Activated naive CD4-positive, alpha-beta T cell treated with Interleukin-2 at 50 U/mL for 16 hours (primary cell): Measurements from ENCODE around the gene POPDC3.

Experiments
- DNase-seq: peaks from one replicate; pipeline ENCODE4 v3.0.0-alpha.2; 2020

POPDC3 gene

DNA sequence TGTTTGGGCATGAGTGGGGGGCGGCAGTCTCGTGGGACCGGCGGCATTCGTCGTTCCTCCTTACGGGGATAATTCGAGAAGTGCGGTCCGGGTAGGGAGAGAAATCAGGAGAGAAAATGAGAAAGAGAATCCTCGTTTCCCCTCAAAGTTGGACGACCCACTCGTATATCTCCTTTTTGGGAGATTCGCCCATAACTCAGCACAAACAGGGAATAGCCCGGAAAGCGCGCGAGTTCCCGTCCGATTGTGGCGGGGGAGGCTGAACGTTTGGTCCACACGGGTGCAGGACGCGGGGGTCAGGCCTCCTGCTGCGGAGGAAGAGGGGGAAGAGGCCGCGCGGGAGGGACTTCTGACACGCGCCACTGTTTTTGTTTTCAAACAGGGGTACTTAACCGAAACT is 42.4 kb downstream of the POPDC3 start:
- DNase-seq: no peak

- peak; percentile 5 for DNase-seq
Measured at GRCh38 chr6:105136431-105137350, 43.1 kb downstream of the POPDC3 start.

DNA sequence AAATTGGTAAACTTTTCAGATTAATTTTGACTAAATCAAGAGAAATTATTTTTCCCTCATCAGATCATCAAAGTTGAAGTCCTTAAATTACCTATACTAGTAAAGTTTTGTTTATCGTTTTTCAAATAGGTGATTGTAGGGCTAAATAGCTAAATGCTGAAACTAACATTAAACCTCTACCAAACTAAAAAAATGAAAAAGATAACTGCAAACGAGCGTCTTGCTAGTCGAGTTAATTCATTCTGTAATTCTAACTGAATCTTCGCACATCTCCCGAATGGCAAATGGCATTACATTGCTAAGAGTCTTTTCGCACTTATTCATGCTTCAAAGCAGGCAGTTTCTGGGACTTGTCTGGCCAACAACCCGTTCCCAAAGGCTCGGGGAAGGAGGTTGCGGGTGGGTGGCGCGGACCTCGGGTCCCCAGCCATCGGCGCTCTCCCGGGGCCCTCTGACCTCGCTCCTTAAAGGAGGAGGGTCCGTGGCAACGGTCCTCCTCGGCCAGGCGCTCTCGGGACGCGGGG is 43.8 kb downstream of the POPDC3 start:
- no peak for DNase-seq

DNA sequence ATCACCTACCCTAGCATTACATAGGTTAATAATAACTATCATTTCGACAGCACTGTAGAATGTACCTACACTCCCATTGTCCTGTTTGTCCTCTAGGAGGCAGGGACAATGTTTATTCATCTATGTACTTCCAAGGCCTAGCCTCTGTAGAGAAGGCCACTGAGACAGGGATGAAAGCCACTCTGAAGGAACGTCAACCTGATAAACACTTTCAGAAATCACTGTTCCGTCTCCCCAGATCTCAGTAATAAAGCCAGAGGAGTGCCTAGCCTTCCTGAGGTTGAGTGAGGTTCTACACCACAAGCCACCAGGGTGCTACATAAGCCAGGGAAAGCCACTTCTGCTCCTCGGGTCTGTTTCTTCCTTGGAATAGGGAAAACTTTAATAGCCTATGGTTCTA is 44.8 kb downstream of the POPDC3 start:
- no peak for DNase-seq

DNA sequence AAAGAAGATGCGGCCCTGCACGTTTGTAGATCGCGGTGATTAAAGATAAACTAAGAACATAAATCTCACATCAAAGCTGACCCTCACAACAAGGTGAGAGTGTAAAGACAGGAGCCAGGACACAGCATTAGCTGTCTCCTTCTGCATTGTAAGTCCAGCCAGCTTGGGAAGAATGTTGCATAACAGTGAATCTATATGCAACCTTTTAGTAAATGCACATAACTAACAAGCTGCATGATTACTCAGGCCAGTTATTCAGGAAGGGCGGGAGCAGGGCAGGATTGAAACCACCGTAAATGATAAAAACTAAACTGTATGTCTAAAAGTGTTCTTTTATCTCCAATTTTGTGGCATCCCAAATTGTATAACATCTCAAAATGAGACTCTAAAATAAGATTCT is 57.1 kb downstream of the POPDC3 start:
- no peak for DNase-seq

- DNase-seq: no peak
Measured at GRCh38 chr6:105121981-105122380, 57.8 kb downstream of the POPDC3 start.

DNA sequence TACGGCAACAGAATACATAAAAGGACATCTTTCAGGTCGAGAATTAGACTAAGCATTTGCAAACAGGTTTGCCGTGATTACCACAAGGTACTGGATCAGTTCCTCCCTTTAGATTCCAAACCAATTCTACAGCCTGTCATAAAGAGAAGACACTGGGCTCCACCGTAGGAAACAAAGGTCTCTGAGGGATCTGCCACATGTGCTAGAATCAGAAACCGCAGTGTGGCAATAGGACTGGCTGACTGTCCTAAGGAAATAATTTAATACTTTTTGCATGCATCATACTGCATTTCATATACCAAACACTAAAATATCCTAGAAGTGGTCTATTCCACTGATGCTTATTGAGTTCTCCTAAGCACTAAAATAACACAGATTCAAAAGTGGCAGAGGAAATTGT is 59.2 kb downstream of the POPDC3 start:
- DNase-seq: no peak

GRCh38 chr6:105116150-105116549 is 63.7 kb downstream of the POPDC3 start:
- DNase-seq: no peak

- DNase-seq: no peak
Measured at GRCh38 chr6:105113422-105113821, 66.4 kb downstream of the POPDC3 start.

DNA sequence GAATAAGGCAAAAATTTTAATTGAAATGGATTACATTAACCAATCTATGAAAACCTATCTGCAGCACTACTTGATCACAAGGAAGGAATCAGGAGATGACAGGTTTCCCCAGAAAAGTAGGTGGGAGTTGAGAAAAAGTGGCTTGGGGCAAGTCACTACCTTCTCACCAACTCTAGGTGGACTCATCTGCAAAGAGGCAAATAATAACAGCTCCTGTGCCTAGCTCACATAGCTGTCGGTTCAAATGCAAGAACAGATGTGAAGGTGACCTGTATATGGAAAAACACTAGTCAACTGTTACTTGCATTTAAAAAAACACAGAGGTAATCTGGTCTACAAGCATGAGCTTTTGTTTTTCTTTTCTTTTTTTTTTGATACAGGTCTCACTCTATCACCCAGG is 67.2 kb downstream of the POPDC3 start:
- no peak for DNase-seq

DNA sequence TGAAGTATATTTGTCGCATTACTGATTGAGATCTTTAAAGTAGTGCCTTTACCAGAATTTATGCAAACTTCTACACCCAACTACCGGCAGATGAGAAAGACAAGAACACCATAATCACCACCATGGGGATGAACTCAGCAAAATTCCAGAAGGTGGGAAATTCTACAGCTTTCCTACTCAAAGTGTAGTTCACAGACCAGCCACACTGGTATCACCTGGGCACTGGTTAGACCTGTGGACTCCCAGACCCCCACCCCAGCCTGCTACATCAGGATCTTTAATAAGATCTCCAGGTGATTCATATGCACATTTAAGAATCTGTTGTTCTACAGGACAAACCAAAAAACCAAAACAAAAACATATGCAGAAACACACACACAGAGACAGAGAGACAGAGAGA is 67.9 kb downstream of the POPDC3 start:
- no peak for DNase-seq

DNA sequence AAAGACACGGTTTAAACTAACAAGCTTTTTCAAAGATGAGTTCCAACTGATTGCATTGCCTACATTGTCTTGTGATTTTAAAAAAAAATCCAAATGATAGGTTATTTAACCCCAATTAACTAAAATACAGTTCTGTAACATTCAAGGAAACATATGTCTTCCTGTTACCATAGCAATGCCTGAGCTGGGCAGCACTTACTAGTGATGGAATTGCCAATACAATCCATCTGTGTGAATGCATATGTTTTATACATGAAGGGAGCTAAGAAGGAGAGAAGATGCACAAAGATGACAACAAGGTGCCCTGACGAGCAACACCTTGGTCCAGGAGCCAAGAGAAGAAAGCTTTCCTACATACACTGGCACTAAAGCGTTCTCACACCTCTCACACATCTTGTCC is 68.7 kb downstream of the POPDC3 start:
- no peak for DNase-seq

DNA sequence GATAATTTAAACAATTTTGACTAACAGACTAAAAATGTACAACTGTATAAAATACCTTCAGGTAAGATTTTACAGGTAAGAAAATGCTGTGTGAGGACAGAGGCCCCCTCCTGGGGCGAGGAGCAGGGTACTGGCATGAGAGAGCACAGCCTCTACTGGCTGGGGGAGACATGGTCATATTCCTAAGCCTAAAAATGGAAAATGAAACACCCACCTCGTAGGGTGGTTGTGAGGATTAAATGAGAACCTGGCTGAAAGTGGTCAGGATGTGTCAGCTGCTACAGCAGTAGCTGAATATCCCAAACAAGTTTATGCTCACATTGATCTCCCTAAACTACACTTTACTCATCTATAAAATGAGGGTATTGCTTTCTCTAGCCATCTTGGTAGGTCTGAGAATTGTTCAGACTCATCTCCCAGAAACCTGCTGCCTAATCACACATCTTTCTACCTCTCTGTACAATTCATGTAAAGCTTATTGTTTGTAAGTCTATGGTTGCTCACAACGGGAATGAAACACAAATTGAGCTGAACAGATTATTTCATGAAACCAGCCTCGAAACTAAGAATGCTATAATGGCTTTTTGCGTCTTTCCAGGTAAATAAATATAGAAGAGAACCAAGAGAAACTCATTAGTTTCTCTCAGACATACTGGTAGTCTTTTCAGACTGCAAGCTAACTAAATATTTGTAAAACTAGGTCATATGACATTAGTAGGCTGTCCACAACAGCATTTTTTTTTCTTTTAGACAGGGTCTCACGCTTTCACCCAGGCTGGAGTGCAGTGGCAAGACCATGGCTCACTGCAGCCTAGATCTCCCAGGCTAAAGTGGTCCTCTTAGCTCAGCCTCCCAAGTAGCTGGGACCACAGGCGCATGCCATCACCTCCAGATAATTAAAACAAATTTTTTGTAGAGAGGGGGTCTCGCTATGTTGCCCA is 69.6 kb downstream of the POPDC3 start:
- DNase-seq: no peak

DNA sequence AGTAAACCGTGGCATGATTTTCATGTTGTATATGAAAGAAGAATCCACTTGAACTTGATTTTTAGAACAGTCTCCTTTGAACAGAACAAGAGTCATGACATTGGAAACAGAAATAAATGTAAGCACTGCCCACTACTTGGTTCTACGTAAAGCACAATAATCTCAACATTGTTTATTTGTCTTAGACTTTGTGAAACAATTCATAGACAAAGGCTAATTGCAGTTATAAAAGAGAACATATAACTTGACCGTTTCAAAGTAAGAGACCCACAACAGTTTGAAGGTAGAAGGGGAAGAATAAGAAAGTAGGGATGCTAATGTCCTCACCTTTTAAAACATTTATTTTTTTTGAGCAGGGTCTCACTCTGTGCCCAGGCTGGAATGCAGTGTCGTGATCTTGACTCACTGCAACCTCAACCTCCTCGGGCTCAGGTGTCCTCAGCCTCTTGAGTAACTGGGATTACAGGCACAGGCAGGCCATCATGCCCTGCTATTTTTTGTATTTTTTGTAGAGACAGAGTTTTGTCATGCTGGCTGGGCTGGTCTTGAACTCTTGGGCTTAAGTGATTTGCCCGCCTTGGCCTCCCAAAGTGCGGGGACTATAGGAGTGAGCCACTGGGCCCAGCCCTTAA is 71.1 kb downstream of the POPDC3 start:
- no peak for DNase-seq
